A204.1 (cell line): ENCODE data around the gene GALNTL6.

Experiments used
- FAIRE-seq: peaks from 2 replicates; lab custom pipeline; 2012; peaks lifted over from hg19 to GRCh38; lab: Jason Lieb, UNC

GALNTL6 gene

GRCh38 chr4:172573899-172574298 lies 760.7 kb downstream of the GALNTL6 start:
- FAIRE-seq, result no peak

DNA sequence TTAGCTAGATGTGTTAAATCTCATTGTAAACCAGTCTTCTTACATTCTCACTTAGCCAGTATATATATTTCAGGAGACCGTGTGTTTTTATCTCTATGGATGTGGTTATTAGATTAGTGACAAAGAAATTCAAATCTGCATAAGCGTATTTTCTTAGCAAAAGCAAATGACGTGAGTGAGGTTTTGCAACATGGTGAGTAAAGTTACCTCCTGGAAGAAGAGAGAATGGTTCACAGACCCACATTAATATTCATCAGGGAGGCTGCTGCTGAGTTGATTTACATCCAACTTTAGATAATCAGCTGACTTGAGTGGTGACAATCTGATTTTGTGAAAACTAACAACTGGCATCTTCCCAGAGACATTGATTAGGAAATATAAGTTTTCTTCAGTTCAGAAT lies 765.5 kb downstream of the GALNTL6 start:
- FAIRE-seq, result no peak

- no peak for FAIRE-seq
These were observed 771.6 kb downstream of the GALNTL6 start for GRCh38 chr4:172584816-172585215.

DNA sequence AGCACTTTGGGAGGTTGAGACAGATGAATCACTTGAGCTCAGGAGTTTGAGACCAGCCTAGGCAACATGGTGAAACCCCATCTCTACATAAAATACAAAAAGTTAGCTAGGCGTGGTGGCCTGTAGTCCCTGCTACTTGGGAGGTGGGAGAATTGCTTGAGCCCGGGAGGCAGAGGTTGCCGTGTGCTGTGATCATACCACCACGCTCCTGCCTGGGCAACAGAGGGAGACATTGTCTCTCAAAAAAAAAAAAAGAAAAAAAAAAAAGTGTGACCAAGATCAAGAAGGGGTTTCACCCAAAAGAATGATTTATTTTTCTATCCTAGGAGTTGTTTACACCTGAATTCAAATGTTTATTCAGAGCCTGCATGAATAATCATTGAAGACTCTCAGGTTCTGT lies 783.0 kb downstream of the GALNTL6 start:
- FAIRE-seq, result no peak

GRCh38 chr4:172599554-172599953 lies 786.4 kb downstream of the GALNTL6 start:
- FAIRE-seq, result no peak

DNA sequence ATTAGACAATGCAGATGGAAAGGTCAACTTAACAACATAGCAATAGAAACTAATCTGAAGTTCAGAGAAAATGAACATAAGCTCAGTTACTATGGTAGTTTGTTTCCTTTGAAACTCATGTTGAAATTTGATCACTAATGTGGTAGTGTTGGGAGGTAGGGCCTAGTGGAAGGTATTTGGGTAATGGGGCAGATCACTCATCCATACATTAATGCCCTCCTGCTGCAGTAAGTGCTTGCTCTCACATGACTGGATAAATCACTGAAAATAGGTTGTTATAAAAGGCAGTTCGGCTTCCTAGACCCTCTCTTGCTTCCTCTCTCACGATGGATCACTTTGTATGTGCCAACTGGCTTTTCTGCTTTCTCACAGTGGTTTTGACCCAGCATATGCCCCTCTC lies 788.0 kb downstream of the GALNTL6 start:
- FAIRE-seq, result no peak

DNA sequence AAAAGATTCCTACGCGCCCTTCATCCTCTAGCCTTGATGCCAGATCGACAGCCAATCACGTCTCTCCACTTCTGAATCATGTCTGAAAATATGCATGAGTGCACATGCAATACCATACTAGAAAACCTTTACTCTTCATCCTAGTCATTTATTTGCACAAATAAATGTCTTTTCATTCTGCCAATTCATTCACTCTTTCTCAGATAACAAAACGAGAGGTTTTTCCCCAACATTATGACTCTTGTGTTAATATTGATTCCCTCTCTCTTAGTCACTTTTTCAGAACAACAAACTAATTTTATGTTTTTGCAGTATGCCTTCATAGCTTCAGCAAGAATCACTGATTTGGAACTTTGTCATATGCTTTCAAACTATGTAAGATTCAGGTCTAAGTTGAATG lies 806.0 kb downstream of the GALNTL6 start:
- no peak for FAIRE-seq

DNA sequence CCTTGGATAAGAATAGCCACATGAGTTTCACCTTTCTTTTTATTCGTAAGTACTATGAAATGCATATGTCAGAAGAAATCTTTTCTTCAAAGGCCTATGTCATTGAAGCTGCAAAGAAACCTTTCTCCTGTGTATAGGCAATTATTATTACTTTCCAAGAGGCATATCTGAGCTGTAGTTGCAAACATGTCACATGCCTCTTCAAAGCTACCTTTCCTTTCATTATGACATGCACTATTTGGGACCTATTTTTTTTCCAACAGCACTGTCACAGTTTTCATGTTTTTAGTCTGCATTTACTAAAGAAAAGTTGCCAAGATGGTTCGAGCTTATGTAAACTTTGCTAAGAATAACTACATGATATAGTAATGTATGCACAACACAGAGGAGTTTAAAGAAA lies 806.6 kb downstream of the GALNTL6 start:
- no peak for FAIRE-seq

DNA sequence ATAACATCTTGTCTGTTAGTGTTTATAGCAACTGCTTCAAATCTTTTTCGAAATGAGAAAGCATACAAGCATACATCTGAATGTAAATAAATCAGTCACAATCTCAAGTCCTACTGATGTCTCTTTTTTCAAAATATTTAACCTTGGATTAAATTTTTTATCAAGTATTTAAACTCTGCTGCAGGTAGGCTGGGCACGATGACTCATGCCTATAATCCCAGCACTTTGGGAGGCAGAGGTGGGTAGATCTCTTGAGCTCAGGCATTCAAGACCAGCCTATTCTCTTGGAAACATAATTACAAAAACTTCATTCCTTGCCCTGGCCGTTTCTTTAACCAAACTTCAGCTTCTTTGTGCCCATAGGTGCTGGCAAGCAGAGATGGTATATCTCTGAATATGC lies 815.1 kb downstream of the GALNTL6 start:
- no peak for FAIRE-seq

GRCh38 chr4:172630280-172630679 lies 817.1 kb downstream of the GALNTL6 start:
- no peak for FAIRE-seq

- no peak for FAIRE-seq
These were observed 818.6 kb downstream of the GALNTL6 start for GRCh38 chr4:172631832-172632231.

GRCh38 chr4:172648471-172648870 lies 835.3 kb downstream of the GALNTL6 start:
- FAIRE-seq, result no peak

- no peak for FAIRE-seq
These were observed 835.9 kb downstream of the GALNTL6 start for GRCh38 chr4:172649143-172649542.

- FAIRE-seq, result peak; percentile 3
These were observed 837.7 kb downstream of the GALNTL6 start for GRCh38 chr4:172650758-172651530.

GRCh38 chr4:172651961-172652360 lies 838.8 kb downstream of the GALNTL6 start:
- no peak for FAIRE-seq

DNA sequence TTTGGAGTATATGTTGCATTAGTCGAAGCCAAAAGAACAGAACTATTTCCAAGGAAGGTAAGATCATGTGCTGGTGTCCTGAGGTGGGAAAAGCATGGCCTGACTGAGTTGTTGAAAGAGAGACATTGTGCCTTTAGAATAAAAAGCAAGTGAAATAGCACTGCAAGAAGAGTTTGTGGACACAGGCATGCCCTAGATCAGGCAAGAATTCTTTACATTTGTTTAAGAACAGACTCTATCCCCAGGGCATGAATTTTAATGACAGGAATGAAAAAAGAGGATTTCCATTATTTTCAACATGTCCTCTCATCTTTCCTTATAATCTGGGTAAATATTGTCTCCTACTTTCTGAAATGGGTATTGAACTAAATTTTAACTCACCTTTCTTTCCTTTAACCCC lies 839.2 kb downstream of the GALNTL6 start:
- no peak for FAIRE-seq

DNA sequence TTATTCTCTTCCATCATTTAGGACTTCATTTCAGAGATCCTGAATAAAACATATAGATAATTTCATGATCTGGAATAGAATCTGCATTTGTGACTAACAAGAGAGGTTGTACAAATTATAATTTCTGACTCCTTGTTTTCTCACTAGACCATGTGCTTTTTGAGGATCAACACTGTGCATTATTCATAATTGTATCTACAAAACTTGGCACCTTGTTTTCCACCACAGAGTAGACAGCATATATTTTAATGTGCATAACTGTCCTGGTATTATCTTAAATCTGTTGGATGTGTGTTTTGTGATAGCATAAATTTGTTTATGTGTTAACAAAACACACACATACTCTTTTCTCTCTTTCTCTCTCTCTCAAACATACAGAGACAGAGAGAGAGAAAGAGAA lies 840.5 kb downstream of the GALNTL6 start:
- FAIRE-seq, result no peak

DNA sequence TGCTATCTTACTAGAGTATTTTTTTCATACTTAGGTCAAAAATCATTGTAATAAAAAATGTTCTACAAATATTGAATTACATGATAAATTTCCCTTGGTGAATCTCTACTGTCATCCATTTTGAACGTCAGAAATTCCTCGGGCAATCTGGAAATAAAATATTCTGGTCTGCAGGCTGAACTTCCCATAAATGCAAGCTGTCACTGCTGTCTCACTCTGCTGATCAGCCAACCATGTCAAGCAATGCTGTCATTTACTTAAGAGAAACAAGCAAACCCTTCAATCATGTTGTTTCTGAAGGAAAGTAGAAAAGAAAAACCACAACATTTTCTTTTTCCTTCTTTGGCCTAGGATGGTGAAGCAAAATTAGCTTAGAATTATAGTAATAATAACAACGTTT lies 841.3 kb downstream of the GALNTL6 start:
- FAIRE-seq, result no peak

GRCh38 chr4:172656055-172656454 lies 842.9 kb downstream of the GALNTL6 start:
- no peak for FAIRE-seq

DNA sequence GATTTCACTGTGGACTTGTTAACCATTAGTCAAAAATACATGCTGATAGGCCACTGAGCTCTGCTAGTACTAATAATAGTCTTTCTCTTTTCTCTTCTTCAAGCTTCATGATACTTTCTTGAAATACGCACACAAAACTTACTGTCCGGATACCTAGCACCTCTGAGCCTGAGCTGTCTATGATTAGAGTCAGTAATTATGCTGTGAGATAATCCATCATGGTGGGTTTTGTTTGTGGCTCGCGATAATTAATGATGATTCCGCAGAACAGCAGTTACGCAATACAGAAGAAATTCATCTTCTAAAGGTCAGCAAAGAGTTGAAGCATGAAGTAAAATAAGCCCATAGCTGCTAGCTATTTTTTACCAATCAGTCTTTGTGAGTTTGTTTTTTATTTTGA lies 843.9 kb downstream of the GALNTL6 start:
- FAIRE-seq, result no peak

DNA sequence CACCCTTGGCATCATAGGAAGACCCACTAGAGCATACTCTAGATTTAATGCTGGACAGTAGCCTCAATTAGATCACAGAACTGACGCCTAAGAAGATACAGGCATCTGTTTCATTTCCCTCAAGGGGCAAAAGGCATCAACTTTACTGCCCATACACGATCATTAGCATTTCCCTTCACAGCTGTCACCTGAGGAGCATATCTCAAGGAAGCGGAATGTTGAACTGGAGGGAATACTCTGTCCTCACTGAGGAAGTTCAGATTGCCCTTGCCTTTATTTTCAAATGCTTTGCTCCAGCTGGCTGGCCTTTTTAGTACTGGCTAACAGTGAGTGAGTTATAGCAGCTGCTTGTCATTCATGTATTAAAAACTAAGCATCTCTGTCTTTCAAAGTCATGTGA lies 847.0 kb downstream of the GALNTL6 start:
- FAIRE-seq, result no peak

DNA sequence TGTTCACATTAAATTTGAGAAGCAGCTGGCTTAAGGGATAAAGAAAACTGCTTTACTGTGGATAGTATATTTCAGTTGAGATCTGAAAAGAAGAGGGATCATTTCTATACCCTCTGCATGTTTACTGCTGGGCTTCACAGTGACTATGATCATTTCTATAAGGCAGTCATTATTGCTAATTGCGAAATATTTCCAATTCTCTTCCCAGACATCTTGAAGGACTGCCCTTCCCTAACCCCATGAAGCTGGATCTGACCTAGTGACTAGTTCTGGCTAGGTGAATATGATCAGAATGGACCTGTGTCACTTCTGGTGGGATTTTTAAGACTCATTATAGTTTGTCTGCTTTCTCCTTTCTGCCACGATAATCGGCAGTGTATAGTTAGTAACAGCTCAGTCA lies 848.9 kb downstream of the GALNTL6 start:
- FAIRE-seq, result no peak

- no peak for FAIRE-seq
These were observed 853.6 kb downstream of the GALNTL6 start for GRCh38 chr4:172666711-172667368.

GRCh38 chr4:172674811-172675210 lies 861.6 kb downstream of the GALNTL6 start:
- FAIRE-seq, result no peak
